HAP-1 (cell line): Measurements from ENCODE around the gene PGAP1.

ENCODE experiments used
- DNase-seq, 2 experiments: peaks; one replicate each; pipeline ENCODE4 v3.0.0-alpha.2; 2016 to 2020; ENCODE audit warnings: low spot score in 2 of 2
- H3K27me3 ChIP-seq: fragments of 250-450 bp; sonication (Bioruptor Pico); 2 replicates; pipeline ENCODE4 v1.5.1; 2020; ENCODE audit warnings: low read depth, mild to moderate bottlenecking, moderate library complexity
- H3K36me3 ChIP-seq: fragments of 250-450 bp; sonication (Bioruptor Pico); replicated peaks from 2 replicates; pipeline ENCODE4 v1.5.1; 2020; ENCODE audit warnings: mild to moderate bottlenecking
- H3K4me1 ChIP-seq: fragments of 250-450 bp; sonication (Bioruptor Pico); 2 replicates; pipeline ENCODE4 v1.5.1; 2020; ENCODE audit warnings: mild to moderate bottlenecking
- H3K4me3 ChIP-seq: fragments of 250-450 bp; sonication (Bioruptor Pico); 2 replicates; pipeline ENCODE4 v1.5.1; 2020; ENCODE audit warnings: mild to moderate bottlenecking, moderate library complexity
- H3K9me3 ChIP-seq: fragments of 250-450 bp; sonication (Bioruptor Pico); 2 replicates; pipeline ENCODE4 v1.5.1; 2020; ENCODE audit warnings: mild to moderate bottlenecking, moderate library complexity
- in situ Hi-C: fragments of 300-500 bp; cut with MboI; formaldehyde crosslinking; loops from 3 replicates; pipeline ENCODE4 v1.14.3; 2020; ENCODE audit warnings: low sequenced_read_pairs, inconsistent platforms, mixed read lengths

Gene PGAP1

GRCh38 chr2:196926562-196927375 lies at the start of gene PGAP1:
Gene PGAP1 (minus strand): TSS chr2:196926707. CDS start chr2:196926616, 91 bp downstream.
- no peaks in the 10 kb centered on the region for H3K27me3 ChIP-seq
- H3K9me3 ChIP-seq = no peaks in the 10 kb centered on the region
- in situ Hi-C loops = no loop called here
- peak; percentile 91 to 96 for DNase-seq
- H3K4me1 ChIP-seq = peaks cover 13% of the 10 kb centered on the region
- peak within 1 kb of the TSS; percentile 84 for H3K4me3 ChIP-seq
- H3K36me3 ChIP-seq = no peaks in the 10 kb centered on the region

- in situ Hi-C loops = no loop called here
- Histone ChIP-seq H3K4me1 (peaks cover 3% of the 10 kb centered on the region; the same call in 1 of the 2 replicates), H3K4me3 (no peak overlapping the region), H3K36me3 (no peaks in the 10 kb centered on the region), H3K9me3 (no peaks in the 10 kb centered on the region), H3K27me3 (no peaks in the 10 kb centered on the region)
- no peak for DNase-seq
These were observed 48.5 kb upstream of the PGAP1 start for GRCh38 chr2:196974970-196975369.

GRCh38 chr2:196971574-196972279 lies 45.2 kb upstream of the PGAP1 start:
- peaks cover 10% of the 10 kb centered on the region for H3K9me3 ChIP-seq
- in situ Hi-C loops = no loop called here
- H3K4me1 ChIP-seq = peaks cover 9% of the 10 kb centered on the region
- no peaks in the 10 kb centered on the region for H3K36me3 ChIP-seq
- no peaks in the 10 kb centered on the region for H3K27me3 ChIP-seq
- no peak for DNase-seq
- H3K4me3 ChIP-seq = no peak overlapping the region

GRCh38 chr2:196970099-196970498 lies 43.6 kb upstream of the PGAP1 start:
- H3K27me3 ChIP-seq = no peaks in the 10 kb centered on the region
- H3K4me1 ChIP-seq = peaks cover 16% of the 10 kb centered on the region
- no peaks in the 10 kb centered on the region for H3K36me3 ChIP-seq
- DNase-seq = no peak
- no peak overlapping the region for H3K4me3 ChIP-seq
- peaks cover 10% of the 10 kb centered on the region for H3K9me3 ChIP-seq
- in situ Hi-C loops = no loop called here

- in situ Hi-C loops = no loop called here
These were observed 42.0 kb upstream of the PGAP1 start for GRCh38 chr2:196968516-196968915.

GRCh38 chr2:196967775-196968174 lies 41.3 kb upstream of the PGAP1 start:
- H3K4me1 ChIP-seq = peaks cover 16% of the 10 kb centered on the region
- no peaks in the 10 kb centered on the region for H3K36me3 ChIP-seq
- in situ Hi-C loops = no loop called here
- no peak for DNase-seq
- H3K9me3 ChIP-seq = peaks cover 10% of the 10 kb centered on the region
- no peaks in the 10 kb centered on the region for H3K27me3 ChIP-seq
- H3K4me3 ChIP-seq = no peak overlapping the region

More at GRCh38 chr2:196968516-196968915, 42.0 kb upstream of the PGAP1 start:
- no peaks in the 10 kb centered on the region for H3K27me3 ChIP-seq
- H3K9me3 ChIP-seq = peaks cover 10% of the 10 kb centered on the region
- no peak overlapping the region for H3K4me3 ChIP-seq
- H3K36me3 ChIP-seq = no peaks in the 10 kb centered on the region
- H3K4me1 ChIP-seq = peaks cover 16% of the 10 kb centered on the region
- no peak for DNase-seq

- H3K36me3 ChIP-seq = no peaks in the 10 kb centered on the region
- in situ Hi-C loops = no loop called here
- no peaks in the 10 kb centered on the region for H3K27me3 ChIP-seq
- peaks cover 10% of the 10 kb centered on the region for H3K9me3 ChIP-seq
- DNase-seq = peak; percentile 71 to 77
- peak overlapping the region; percentile 8 for H3K4me3 ChIP-seq
- peaks cover 16% of the 10 kb centered on the region for H3K4me1 ChIP-seq
These were observed 40.6 kb upstream of the PGAP1 start for GRCh38 chr2:196967116-196967515.

- in situ Hi-C loops = no loop called here
- Histone ChIP-seq H3K4me1 (peaks cover 16% of the 10 kb centered on the region), H3K36me3 (no peaks in the 10 kb centered on the region), H3K9me3 (peaks cover 10% of the 10 kb centered on the region), H3K4me3 (no peak overlapping the region), H3K27me3 (no peaks in the 10 kb centered on the region)
- no peak for DNase-seq
These were observed 39.6 kb upstream of the PGAP1 start for GRCh38 chr2:196966061-196966460.

- Histone ChIP-seq H3K9me3 (peaks cover 10% of the 10 kb centered on the region), H3K27me3 (no peaks in the 10 kb centered on the region), H3K4me1 (peaks cover 16% of the 10 kb centered on the region), H3K4me3 (no peak overlapping the region), H3K36me3 (no peaks in the 10 kb centered on the region)
- no peak for DNase-seq
- in situ Hi-C loops = no loop called here
These were observed 39.1 kb upstream of the PGAP1 start for GRCh38 chr2:196965651-196966050.

GRCh38 chr2:196963961-196964360 lies 37.5 kb upstream of the PGAP1 start:
- in situ Hi-C loops = no loop called here

GRCh38 chr2:196963043-196963442 lies 36.5 kb upstream of the PGAP1 start:
- in situ Hi-C loops = no loop called here
- no peak for DNase-seq
- no peaks in the 10 kb centered on the region for H3K27me3 ChIP-seq
- H3K4me1 ChIP-seq = peaks cover 18% of the 10 kb centered on the region
- H3K9me3 ChIP-seq = peaks cover 6% of the 10 kb centered on the region
- H3K36me3 ChIP-seq = no peaks in the 10 kb centered on the region
- H3K4me3 ChIP-seq = no peak overlapping the region

More at GRCh38 chr2:196963961-196964360, 37.5 kb upstream of the PGAP1 start:
- Histone ChIP-seq H3K27me3 (no peaks in the 10 kb centered on the region), H3K4me3 (no peak overlapping the region), H3K36me3 (no peaks in the 10 kb centered on the region), H3K4me1 (peaks cover 16% of the 10 kb centered on the region), H3K9me3 (peaks cover 10% of the 10 kb centered on the region)
- DNase-seq = no peak

- peaks cover 18% of the 10 kb centered on the region for H3K4me1 ChIP-seq
- H3K4me3 ChIP-seq = no peak overlapping the region
- no peaks in the 10 kb centered on the region for H3K27me3 ChIP-seq
- no peak for DNase-seq
- in situ Hi-C loops = no loop called here
- no peaks in the 10 kb centered on the region for H3K36me3 ChIP-seq
- H3K9me3 ChIP-seq = no peaks in the 10 kb centered on the region; the same call in 1 of the 2 replicates
These were observed 35.8 kb upstream of the PGAP1 start for GRCh38 chr2:196962325-196962724.

- in situ Hi-C loops = no loop called here
These were observed 35.4 kb upstream of the PGAP1 start for GRCh38 chr2:196961889-196962288.

GRCh38 chr2:196959734-196960338 lies 33.3 kb upstream of the PGAP1 start:
- DNase-seq = no peak
- H3K36me3 ChIP-seq = no peaks in the 10 kb centered on the region
- H3K27me3 ChIP-seq = no peaks in the 10 kb centered on the region
- peaks cover 11% of the 10 kb centered on the region for H3K4me1 ChIP-seq
- no peaks in the 10 kb centered on the region for H3K9me3 ChIP-seq
- in situ Hi-C loops = no loop called here
- H3K4me3 ChIP-seq = no peak overlapping the region

More at GRCh38 chr2:196961889-196962288, 35.4 kb upstream of the PGAP1 start:
- Histone ChIP-seq H3K27me3 (no peaks in the 10 kb centered on the region), H3K9me3 (no peaks in the 10 kb centered on the region), H3K36me3 (no peaks in the 10 kb centered on the region), H3K4me1 (peaks cover 15% of the 10 kb centered on the region), H3K4me3 (no peak overlapping the region)
- DNase-seq = no peak
